K562 (cell line): ENCODE results near the gene AKT1. TPM values are rescaled to one million over a fixed set of nuclear protein-coding genes. Genes with fewer than 3 reads are reported as not detected.
A peak's percentile ranks its signal among the peaks of the same experiment; 100 is the strongest.

ENCODE experiments used
- ATAC-seq: fragments of 200-7000 bp; cut with Tn5 transposase; 3 replicates; pipeline ENCODE4 v1.9.1; 2020; ENCODE audit warnings: moderate library complexity
- BruUV-seq: library from RNA; stranded (reverse); fragments of 400-500 nt; replicated peaks from 2 replicates; lab custom pipeline; 2021; lab: Mats Ljungman, UMichigan
- CTCF ChIA-PET: fragments of 300-600 bp; formaldehyde crosslinking; extraction: SDS; loops from one replicate; lab custom pipeline; 2021; ENCODE audit warnings: low intra/inter-chr PET ratio; lab: Yijun Ruan, JAX
- POLR2A ChIA-PET: fragments of 300-600, 350-650 bp; sonication (Branson Sonifier 250); formaldehyde crosslinking; extraction: SDS; loops from one replicate; lab custom pipeline; 2021; ENCODE audit warnings: antibody characterized with exemption, inconsistent platforms; lab: Yijun Ruan, JAX
- DNase-seq, 4 experiments: peaks; one replicate each; pipeline versions ENCODE4 v3.0.0 to v3.0.0-alpha.2; 2011 to 2018; ENCODE audit warnings: low spot score in 3 of 4, mixed read lengths in 3 of 4; ENCODE audit errors: extremely low read depth in 1 of 4
- FAIRE-seq: peaks from 2 replicates; lab custom pipeline; 2011; peaks lifted over from hg19 to GRCh38; lab: Jason Lieb, UNC
- H2AFZ ChIP-seq: 2 replicates; pipeline ENCODE4 v1.6.0; 2011; ENCODE audit warnings: low read depth, low read length, control low read depth, inconsistent platforms
- H3K27ac ChIP-seq: fragments of 200-600 bp; 3 replicates; pipeline ENCODE4 v1.8.0; 2011; ENCODE audit warnings: low read depth, mild to moderate bottlenecking, control low read depth, inconsistent platforms, low read length, moderate library complexity, mixed read lengths; ENCODE audit errors: extremely low read depth
- H3K27me3 ChIP-seq, 2 experiments: fragments of 300-600 bp in 1 of 2; 2 replicates in 1 of 2; 3 replicates in 1 of 2; pipeline versions ENCODE4 v1.6.0 to v1.8.0; 2011; ENCODE audit warnings: inconsistent platforms in 2 of 2, low read length in 2 of 2, mild to moderate bottlenecking in 1 of 2, mixed read lengths in 1 of 2, moderate library complexity in 1 of 2; ENCODE audit not compliant: control insufficient read depth in 2 of 2, insufficient read depth in 2 of 2
- H3K36me3 ChIP-seq: fragments of 300-600 bp; 3 replicates; pipeline ENCODE4 v1.8.0; 2011; ENCODE audit warnings: mild to moderate bottlenecking, low read length, inconsistent platforms; ENCODE audit not compliant: control insufficient read depth, insufficient read depth
- H3K4me1 ChIP-seq, 2 experiments: fragments of 200-600 bp in 1 of 2; replicated peaks in 1 of 2; 2 replicates in 1 of 2; 3 replicates in 1 of 2; pipeline versions ENCODE4 v1.5.1 to v1.8.0; 2011; ENCODE audit warnings: inconsistent platforms in 2 of 2, low read length in 2 of 2, mild to moderate bottlenecking in 1 of 2, mixed read lengths in 1 of 2, moderate library complexity in 1 of 2; ENCODE audit not compliant: control insufficient read depth in 2 of 2, insufficient read depth in 2 of 2
- H3K4me2 ChIP-seq: 2 replicates; pipeline ENCODE4 v1.6.1; 2011; ENCODE audit warnings: low read length, control low read depth, inconsistent platforms, mixed read lengths; ENCODE audit not compliant: insufficient read depth
- H3K4me3 ChIP-seq: fragments of 200-600 bp; sonication (generic), shearing (Covaris generic); 2 replicates; pipeline ENCODE4 v1.5.1; 2016; ENCODE audit warnings: control low read depth, inconsistent platforms
- H3K79me2 ChIP-seq: fragments of 200-600 bp; 3 replicates; pipeline ENCODE4 v1.8.0; 2011; ENCODE audit warnings: low read length, inconsistent platforms; ENCODE audit not compliant: control insufficient read depth, insufficient read depth
- H3K9ac ChIP-seq, 2 experiments: 2 replicates each; pipeline versions ENCODE4 v1.6.0 to v1.6.1; 2011; ENCODE audit warnings: low read depth in 2 of 2, low read length in 2 of 2, control low read depth in 1 of 2, inconsistent platforms in 1 of 2, mild to moderate bottlenecking in 1 of 2, mixed read lengths in 1 of 2; ENCODE audit not compliant: insufficient read depth in 1 of 2
- H3K9me1 ChIP-seq: one replicate; pipeline ENCODE4 v1.6.0; 2011; ENCODE audit warnings: inconsistent platforms, mild to moderate bottlenecking, low read length, moderate library complexity; ENCODE audit not compliant: control insufficient read depth, insufficient read depth
- H3K9me3 ChIP-seq: replicated peaks from 2 replicates; pipeline ENCODE4 v1.5.1; 2011; ENCODE audit warnings: low read depth, low read length, inconsistent platforms; ENCODE audit not compliant: control insufficient read depth, insufficient read depth
- H4K20me1 ChIP-seq: replicated peaks from 2 replicates; pipeline ENCODE4 v1.6.1; 2011; ENCODE audit warnings: low read length, inconsistent platforms, mixed read lengths; ENCODE audit not compliant: control insufficient read depth, insufficient read depth
- KLF1 ChIP-seq: fragments of 450-650 bp; IDR thresholded peaks from 2 replicates; pipeline ENCODE4 v1.6.1; 2016; ENCODE audit warnings: missing genetic modification characterization, missing compliant biosample characterization
- MCM3 ChIP-seq: fragments of 450-650 bp; IDR thresholded peaks from 2 replicates; pipeline ENCODE4 v1.6.1; 2016
- MTA2 ChIP-seq: fragments of 450-650 bp; IDR thresholded peaks from 2 replicates; pipeline ENCODE4 v1.6.1; 2016; ENCODE audit warnings: low read depth
- TOE1 ChIP-seq, 2 experiments: fragments of 450-650 bp in 1 of 2; sonication (generic) in 1 of 2; formaldehyde crosslinking in 1 of 2; IDR thresholded peaks; 2 replicates each; pipeline versions ENCODE4 v1.7.1 to v1.8.0; 2016 to 2022; ENCODE audit warnings: borderline replicate concordance in 2 of 2, mild to moderate bottlenecking in 2 of 2, antibody characterized with exemption in 1 of 2, inconsistent platforms in 1 of 2, low read depth in 1 of 2, missing genetic modification reagents in 1 of 2, moderate library complexity in 1 of 2
- ZNF274 ChIP-seq: IDR thresholded peaks from 2 replicates; pipeline ENCODE4 v1.6.1; 2011; ENCODE audit warnings: low read depth, mild to moderate bottlenecking, low read length, moderate library complexity, borderline replicate concordance
- ZNF507 ChIP-seq: conservative IDR thresholded peaks from 2 replicates; pipeline ENCODE4 v1.6.1; 2017; ENCODE audit warnings: missing genetic modification characterization, missing compliant biosample characterization
- ZNF583 ChIP-seq: fragments of 250-450 bp; sonication (Bioruptor Pico); IDR thresholded peaks from 2 replicates; pipeline ENCODE4 v1.4.0; 2020
- ZNF75A ChIP-seq: fragments of 450-650 bp; formaldehyde crosslinking; IDR thresholded peaks from 2 replicates; pipeline ENCODE4 v1.4.0; 2020; ENCODE audit warnings: mild to moderate bottlenecking
- ZNF764 ChIP-seq: fragments of 250-450 bp; sonication (Bioruptor Pico); IDR thresholded peaks from 2 replicates; pipeline ENCODE4 v1.4.0; 2020; ENCODE audit warnings: low read depth, mild to moderate bottlenecking, moderate library complexity
- WGBS: fragments of 100-300 bp; shearing (Covaris generic); methylation state at CpG from one replicate; pipeline ENCODE4 v1.1.6; 2016; ENCODE audit warnings: low coverage, mixed read lengths; ENCODE audit not compliant: insufficient coverage; ENCODE audit errors: missing lambda C conversion rate; 5-methylcytosine and 5-hydroxymethylcytosine counted together
- in situ Hi-C: fragments of 300-500 bp; cut with MboI; formaldehyde crosslinking; loops from 4 replicates; pipeline ENCODE4 v1.15.0; 2018; ENCODE audit warnings: inconsistent platforms, mixed read lengths
- intact Hi-C: fragments of 100-400 bp; cut with micrococcal nuclease; formaldehyde crosslinking; loops from 2 replicates; pipeline ENCODE4 v1.14.2; 2022
- polyA plus RNA-seq, 8 experiments: library from polyadenylated mRNA; depleted of rRNA in 4 of 8; stranded (reverse) in 5 of 8; unstranded in 3 of 8; fragments of >200 nt; fragmentation: Nextera tagmentation in 2 of 8; fragmentation: Illumina TruSeq in 1 of 8; extraction: Ambion mirVana in 2 of 8; extraction: Trizol in 1 of 8; gene quantifications; 2 replicates each; pipeline versions ENCODE4 v1.2.1 to v1.2.3, GENCODE V29; 2011 to 2014; ENCODE audit warnings: inconsistent platforms in 1 of 8, missing spikeins in 1 of 8
- total RNA-seq, 7 experiments: library from RNA; depleted of rRNA in 6 of 7; stranded (reverse); fragments of >200 nt in 6 of 7; fragmentation: Illumina TruSeq in 2 of 7; extraction: Trizol in 2 of 7; gene quantifications; 2 replicates each; pipeline versions ENCODE4 v1.2.1 to v1.2.3, GENCODE V29; 2011 to 2021; ENCODE audit warnings: low replicate concordance in 1 of 7
- TF ChIP-seq, protein P1 (sequence below): sonication (generic); formaldehyde crosslinking; IDR thresholded peaks from 2 replicates; pipeline ENCODE4 v1.8.1; 2023; ENCODE audit warnings: mild to moderate bottlenecking, missing genetic modification reagents, moderate library complexity
- TF ChIP-seq, protein P2 (sequence below): fragments of 450-650 bp; IDR thresholded peaks from 2 replicates; pipeline ENCODE4 v1.6.1; 2018; ENCODE audit warnings: mild to moderate bottlenecking, low read depth; ENCODE audit not compliant: partially characterized antibody
- TF ChIP-seq, protein P3 (sequence below): fragments of 250-450 bp; sonication (Bioruptor Pico); IDR thresholded peaks from 2 replicates; pipeline ENCODE4 v1.4.0; 2020; ENCODE audit warnings: borderline replicate concordance
- TF ChIP-seq, protein P4 (sequence below): fragments of 450-650 bp; IDR thresholded peaks from 2 replicates; pipeline ENCODE4 v1.6.1; 2014; ENCODE audit warnings: low read depth, mild to moderate bottlenecking, moderate library complexity, borderline replicate concordance
- TF ChIP-seq, protein P5 (sequence below): fragments of 200-400 bp; formaldehyde crosslinking; IDR thresholded peaks from 2 replicates; pipeline ENCODE4 v1.6.1; 2017; ENCODE audit warnings: mild to moderate bottlenecking, low read depth, low read length, moderate library complexity

Gene AKT1
- total and polyA plus RNA-seq, 9 of the 15 experiments (the other 6 are each of a cell fraction or from before 2014, with no cell fraction given): 0.49 to 132 (median 75.1) TPM

DNA sequence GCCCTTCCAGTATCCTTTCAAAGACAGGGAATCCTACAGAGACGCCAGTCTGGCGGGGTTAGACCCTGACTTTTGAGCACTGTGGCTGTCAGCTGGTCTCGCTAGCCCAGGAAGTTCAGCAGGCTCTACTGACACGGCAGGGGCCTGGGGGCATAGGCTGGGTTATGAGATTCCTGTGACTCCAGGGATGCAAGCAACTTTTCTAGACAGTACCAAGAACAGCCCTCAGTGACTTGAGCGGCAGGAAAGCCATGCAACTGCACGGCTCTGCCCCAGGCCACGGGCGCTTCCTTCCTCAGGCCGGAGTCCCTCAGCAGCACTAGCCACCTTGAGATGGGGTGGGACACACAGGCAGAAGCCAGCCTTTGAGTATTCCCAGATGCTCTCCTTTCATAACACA lies 47.7 kb downstream of the AKT1 start:
- Histone ChIP-seq H3K9me3 (0 out of 2 replicates have a peak, but pooled peaks cover 4% of the 10 kb centered on the region), H3K27ac (no peak overlapping the region), H3K79me2 (no peaks in the 10 kb centered on the region), H3K9me1 (no peaks in the 10 kb centered on the region), H3K27me3 (no peaks in the 10 kb centered on the region), H3K4me2 (no peak overlapping the region), H3K4me1 (peaks cover 0 to 24% of the 10 kb centered on the region in 2 experiments; a peak in 2 of 5 replicates), H4K20me1 (no peaks in the 10 kb centered on the region), H3K36me3 (no peaks in the 10 kb centered on the region), H3K4me3 (no peak overlapping the region), H2AFZ (no peak overlapping the region), H3K9ac (peak overlapping the region in 1 of 2 experiments; percentile 45; a peak in 1 of 4 replicates)
- FAIRE-seq: no peak
- POLR2A ChIA-PET: interaction anchor here (1.1 kb wide), 1 partner anchor 9 kb away, joined by 4 read pairs; no protein-coding TSS in a partner anchor
- no peak for ATAC-seq
- in situ Hi-C loops (no loop called here), intact Hi-C loops (no loop called here)
- no TSS peak for BruUV-seq
- no peak for DNase-seq
- CTCF ChIA-PET: no interaction called here
- WGBS: 76% methylated on average over 9 of the region's 9 CpGs
- TF ChIP-seq, protein P1, sequence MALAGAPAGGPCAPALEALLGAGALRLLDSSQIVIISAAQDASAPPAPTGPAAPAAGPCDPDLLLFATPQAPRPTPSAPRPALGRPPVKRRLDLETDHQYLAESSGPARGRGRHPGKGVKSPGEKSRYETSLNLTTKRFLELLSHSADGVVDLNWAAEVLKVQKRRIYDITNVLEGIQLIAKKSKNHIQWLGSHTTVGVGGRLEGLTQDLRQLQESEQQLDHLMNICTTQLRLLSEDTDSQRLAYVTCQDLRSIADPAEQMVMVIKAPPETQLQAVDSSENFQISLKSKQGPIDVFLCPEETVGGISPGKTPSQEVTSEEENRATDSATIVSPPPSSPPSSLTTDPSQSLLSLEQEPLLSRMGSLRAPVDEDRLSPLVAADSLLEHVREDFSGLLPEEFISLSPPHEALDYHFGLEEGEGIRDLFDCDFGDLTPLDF: no peak
- TF ChIP-seq KLF1 (tag) (no peak), ZNF764 (no peak), ZNF583 (no peak), MTA2 (no peak), ZNF75A (no peak), TOE1 (IDR thresholded peaks at IDR 0.05; ENCODE audit: borderline replicate concordance) (no peak), TOE1 (CRISPR knock-in tag; IDR thresholded peaks at IDR 0.05; ENCODE audit: borderline replicate concordance, low read depth) (no peak), ZNF507 (tag) (no peak), MCM3 (no peak), ZNF274 (no peak)
- TF ChIP-seq, protein P2, sequence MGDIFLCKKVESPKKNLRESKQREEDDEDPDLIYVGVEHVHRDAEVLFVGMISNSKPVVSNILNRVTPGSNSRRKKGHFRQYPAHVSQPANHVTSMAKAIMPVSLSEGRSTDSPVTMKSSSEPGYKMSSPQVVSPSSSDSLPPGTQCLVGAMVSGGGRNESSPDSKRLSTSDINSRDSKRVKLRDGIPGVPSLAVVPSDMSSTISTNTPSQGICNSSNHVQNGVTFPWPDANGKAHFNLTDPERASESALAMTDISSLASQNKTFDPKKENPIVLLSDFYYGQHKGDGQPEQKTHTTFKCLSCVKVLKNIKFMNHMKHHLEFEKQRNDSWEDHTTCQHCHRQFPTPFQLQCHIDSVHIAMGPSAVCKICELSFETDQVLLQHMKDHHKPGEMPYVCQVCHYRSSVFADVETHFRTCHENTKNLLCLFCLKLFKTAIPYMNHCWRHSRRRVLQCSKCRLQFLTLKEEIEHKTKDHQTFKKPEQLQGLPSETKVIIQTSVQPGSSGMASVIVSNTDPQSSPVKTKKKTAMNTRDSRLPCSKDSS: no peak
- TF ChIP-seq, protein P3, sequence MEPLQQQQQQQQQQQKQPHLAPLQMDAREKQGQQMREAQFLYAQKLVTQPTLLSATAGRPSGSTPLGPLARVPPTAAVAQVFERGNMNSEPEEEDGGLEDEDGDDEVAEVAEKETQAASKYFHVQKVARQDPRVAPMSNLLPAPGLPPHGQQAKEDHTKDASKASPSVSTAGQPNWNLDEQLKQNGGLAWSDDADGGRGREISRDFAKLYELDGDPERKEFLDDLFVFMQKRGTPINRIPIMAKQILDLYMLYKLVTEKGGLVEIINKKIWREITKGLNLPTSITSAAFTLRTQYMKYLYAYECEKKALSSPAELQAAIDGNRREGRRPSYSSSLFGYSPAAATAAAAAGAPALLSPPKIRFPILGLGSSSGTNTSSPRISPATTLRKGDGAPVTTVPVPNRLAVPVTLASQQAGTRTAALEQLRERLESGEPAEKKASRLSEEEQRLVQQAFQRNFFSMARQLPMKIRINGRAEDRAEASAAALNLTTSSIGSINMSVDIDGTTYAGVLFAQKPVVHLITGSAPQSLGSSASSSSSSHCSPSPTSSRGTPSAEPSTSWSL (CRISPR knock-in tag): no peak
- TF ChIP-seq, protein P4, sequence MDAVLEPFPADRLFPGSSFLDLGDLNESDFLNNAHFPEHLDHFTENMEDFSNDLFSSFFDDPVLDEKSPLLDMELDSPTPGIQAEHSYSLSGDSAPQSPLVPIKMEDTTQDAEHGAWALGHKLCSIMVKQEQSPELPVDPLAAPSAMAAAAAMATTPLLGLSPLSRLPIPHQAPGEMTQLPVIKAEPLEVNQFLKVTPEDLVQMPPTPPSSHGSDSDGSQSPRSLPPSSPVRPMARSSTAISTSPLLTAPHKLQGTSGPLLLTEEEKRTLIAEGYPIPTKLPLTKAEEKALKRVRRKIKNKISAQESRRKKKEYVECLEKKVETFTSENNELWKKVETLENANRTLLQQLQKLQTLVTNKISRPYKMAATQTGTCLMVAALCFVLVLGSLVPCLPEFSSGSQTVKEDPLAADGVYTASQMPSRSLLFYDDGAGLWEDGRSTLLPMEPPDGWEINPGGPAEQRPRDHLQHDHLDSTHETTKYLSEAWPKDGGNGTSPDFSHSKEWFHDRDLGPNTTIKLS: no peak
- TF ChIP-seq, protein P5, sequence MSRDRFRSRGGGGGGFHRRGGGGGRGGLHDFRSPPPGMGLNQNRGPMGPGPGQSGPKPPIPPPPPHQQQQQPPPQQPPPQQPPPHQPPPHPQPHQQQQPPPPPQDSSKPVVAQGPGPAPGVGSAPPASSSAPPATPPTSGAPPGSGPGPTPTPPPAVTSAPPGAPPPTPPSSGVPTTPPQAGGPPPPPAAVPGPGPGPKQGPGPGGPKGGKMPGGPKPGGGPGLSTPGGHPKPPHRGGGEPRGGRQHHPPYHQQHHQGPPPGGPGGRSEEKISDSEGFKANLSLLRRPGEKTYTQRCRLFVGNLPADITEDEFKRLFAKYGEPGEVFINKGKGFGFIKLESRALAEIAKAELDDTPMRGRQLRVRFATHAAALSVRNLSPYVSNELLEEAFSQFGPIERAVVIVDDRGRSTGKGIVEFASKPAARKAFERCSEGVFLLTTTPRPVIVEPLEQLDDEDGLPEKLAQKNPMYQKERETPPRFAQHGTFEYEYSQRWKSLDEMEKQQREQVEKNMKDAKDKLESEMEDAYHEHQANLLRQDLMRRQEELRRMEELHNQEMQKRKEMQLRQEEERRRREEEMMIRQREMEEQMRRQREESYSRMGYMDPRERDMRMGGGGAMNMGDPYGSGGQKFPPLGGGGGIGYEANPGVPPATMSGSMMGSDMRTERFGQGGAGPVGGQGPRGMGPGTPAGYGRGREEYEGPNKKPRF: no peak
